Measurements from ENCODE around the gene TBATA.

Gene TBATA

DNA sequence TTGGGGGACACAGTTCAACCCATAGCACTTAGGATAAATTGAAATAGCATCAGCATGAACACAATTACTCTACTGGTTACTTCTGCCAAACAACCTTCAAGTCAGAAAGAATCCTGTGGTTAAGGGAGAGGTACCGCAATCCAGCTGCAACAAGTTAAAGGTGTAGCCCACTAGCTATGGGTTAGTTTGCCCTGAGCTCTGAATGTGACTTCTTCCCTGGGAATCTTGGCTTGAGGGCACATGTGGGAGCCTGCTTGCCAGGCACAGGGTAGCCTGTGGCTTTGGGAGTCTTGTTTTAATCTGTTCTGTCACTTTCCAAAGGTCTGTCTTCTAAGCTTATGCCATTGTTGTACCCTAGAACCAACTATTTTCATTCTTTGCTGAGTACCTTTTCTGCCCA lies 21.7 kb upstream of the TBATA start:
- Histone ChIP-seq H3K9me2 (ENCODE audit: low read depth, low read length) (no peaks in the 10 kb centered on the region), H3K4me1 (ENCODE audit: insufficient read depth, low read length, severe bottlenecking) (no peaks in the 10 kb centered on the region), H3K27ac (ENCODE audit: low read depth, low read length, poor library complexity, severe bottlenecking) (no peak overlapping the region), H3F3A (ENCODE audit: insufficient read depth, low read length) (no peaks in the 10 kb centered on the region), H3K36me3 (ENCODE audit: insufficient read depth, low read length) (no peaks in the 10 kb centered on the region), H3K4me3 (ENCODE audit: low read depth, low read length, poor library complexity, severe bottlenecking) (no peak overlapping the region), H3K9me3 (ENCODE audit: low read length) (no peaks in the 10 kb centered on the region), H3K9ac (ENCODE audit: low read length) (no peak overlapping the region), H4K20me1 (ENCODE audit: insufficient read depth, low read length) (no peaks in the 10 kb centered on the region), H2AFZ (ENCODE audit: low read length) (no peak overlapping the region), H3K27me3 (ENCODE audit: insufficient read depth, low read length) (no peaks in the 10 kb centered on the region; the same call in 1 of the 2 replicates), H3K79me2 (ENCODE audit: insufficient read depth, low read length) (no peaks in the 10 kb centered on the region), H3K4me2 (ENCODE audit: low read length) (no peak overlapping the region)
- TF ChIP-seq EZH2 (IDR thresholded peaks at IDR 0.05; ENCODE audit: borderline replicate concordance, low read length) = no peak
- TF ChIP-seq, protein P1, sequence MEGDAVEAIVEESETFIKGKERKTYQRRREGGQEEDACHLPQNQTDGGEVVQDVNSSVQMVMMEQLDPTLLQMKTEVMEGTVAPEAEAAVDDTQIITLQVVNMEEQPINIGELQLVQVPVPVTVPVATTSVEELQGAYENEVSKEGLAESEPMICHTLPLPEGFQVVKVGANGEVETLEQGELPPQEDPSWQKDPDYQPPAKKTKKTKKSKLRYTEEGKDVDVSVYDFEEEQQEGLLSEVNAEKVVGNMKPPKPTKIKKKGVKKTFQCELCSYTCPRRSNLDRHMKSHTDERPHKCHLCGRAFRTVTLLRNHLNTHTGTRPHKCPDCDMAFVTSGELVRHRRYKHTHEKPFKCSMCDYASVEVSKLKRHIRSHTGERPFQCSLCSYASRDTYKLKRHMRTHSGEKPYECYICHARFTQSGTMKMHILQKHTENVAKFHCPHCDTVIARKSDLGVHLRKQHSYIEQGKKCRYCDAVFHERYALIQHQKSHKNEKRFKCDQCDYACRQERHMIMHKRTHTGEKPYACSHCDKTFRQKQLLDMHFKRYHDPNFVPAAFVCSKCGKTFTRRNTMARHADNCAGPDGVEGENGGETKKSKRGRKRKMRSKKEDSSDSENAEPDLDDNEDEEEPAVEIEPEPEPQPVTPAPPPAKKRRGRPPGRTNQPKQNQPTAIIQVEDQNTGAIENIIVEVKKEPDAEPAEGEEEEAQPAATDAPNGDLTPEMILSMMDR (IDR thresholded peaks at IDR 0.05; ENCODE audit: low read length) = no peak

DNA sequence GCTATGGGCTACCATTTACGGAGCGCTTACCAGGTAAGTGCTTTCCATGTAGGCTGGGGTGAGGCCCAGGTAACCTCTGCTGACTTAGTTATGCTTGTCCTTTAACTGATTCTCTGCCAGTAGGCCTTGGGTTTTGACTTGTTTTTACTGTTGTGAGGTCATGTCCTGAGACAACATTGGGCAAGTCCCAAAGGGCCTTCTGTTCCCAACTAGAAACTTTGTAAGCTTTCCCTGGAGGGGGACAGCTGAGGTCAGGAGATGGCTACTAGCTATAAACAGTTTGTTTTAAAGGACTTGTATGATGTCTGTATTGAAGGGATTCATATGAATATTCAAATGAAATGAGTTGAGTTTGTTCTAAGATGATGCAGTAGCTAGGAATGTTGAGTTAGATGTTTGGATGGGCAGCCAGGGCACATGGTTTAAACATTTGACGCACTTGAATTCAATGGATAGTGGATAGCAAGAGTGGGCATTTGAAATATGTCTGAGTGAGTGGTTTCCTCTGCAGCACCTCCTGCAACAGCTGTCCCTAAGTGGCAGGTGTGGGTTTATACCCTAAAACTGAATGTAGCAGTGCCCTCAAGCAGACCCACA lies 20.5 kb upstream of the TBATA start:
- no peaks in the 10 kb centered on the region for H3K79me2 ChIP-seq (ENCODE audit: insufficient read depth, low read length)
- H3F3A ChIP-seq (ENCODE audit: insufficient read depth, low read length) = no peaks in the 10 kb centered on the region
- no peaks in the 10 kb centered on the region for H3K9me2 ChIP-seq (ENCODE audit: low read depth, low read length)
- no peaks in the 10 kb centered on the region; the same call in 1 of the 2 replicates for H3K27me3 ChIP-seq (ENCODE audit: insufficient read depth, low read length)
- H3K27ac ChIP-seq (ENCODE audit: low read depth, low read length, poor library complexity, severe bottlenecking) = no peak overlapping the region
- no peaks in the 10 kb centered on the region for H4K20me1 ChIP-seq (ENCODE audit: insufficient read depth, low read length)
- no peak overlapping the region for H3K9ac ChIP-seq (ENCODE audit: low read length)
- no peaks in the 10 kb centered on the region for H3K36me3 ChIP-seq (ENCODE audit: insufficient read depth, low read length)
- H3K9me3 ChIP-seq (ENCODE audit: low read length) = no peaks in the 10 kb centered on the region
- no peak overlapping the region for H2AFZ ChIP-seq (ENCODE audit: low read length)
- no peaks in the 10 kb centered on the region for H3K4me1 ChIP-seq (ENCODE audit: insufficient read depth, low read length, severe bottlenecking)
- no peak overlapping the region for H3K4me2 ChIP-seq (ENCODE audit: low read length)
- no peak overlapping the region for H3K4me3 ChIP-seq (ENCODE audit: low read depth, low read length, poor library complexity, severe bottlenecking)
- TF ChIP-seq EZH2 (IDR thresholded peaks at IDR 0.05; ENCODE audit: borderline replicate concordance, low read length) = no peak
- TF ChIP-seq, protein P1 (IDR thresholded peaks at IDR 0.05; ENCODE audit: low read length) = no peak

DNA sequence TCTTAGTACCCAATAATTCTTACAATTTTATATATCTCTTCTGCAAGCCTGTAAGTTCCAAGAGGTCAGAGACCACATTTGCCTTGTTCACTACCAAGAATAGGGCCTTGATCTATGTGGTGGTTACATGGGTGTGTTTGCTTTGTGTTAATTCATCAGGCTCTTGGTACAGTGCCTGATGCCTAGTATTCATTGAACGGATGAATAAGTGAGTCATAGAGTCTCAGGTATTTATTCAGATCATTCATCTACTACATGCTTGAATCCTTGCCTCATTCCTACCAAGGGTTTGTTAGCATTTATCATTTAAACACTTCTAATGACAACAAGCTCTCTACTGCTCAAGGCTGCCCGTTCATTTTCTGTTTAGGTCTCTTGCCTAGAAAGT lies 19.2 kb upstream of the TBATA start:
- Histone ChIP-seq H3K9ac (ENCODE audit: low read length) (no peak overlapping the region), H4K20me1 (ENCODE audit: insufficient read depth, low read length) (no peaks in the 10 kb centered on the region), H3K27ac (ENCODE audit: low read depth, low read length, poor library complexity, severe bottlenecking) (no peak overlapping the region), H3F3A (ENCODE audit: insufficient read depth, low read length) (no peaks in the 10 kb centered on the region), H3K27me3 (ENCODE audit: insufficient read depth, low read length) (no peaks in the 10 kb centered on the region; the same call in 1 of the 2 replicates), H3K4me2 (ENCODE audit: low read length) (no peak overlapping the region), H3K4me1 (ENCODE audit: insufficient read depth, low read length, severe bottlenecking) (no peaks in the 10 kb centered on the region), H3K36me3 (ENCODE audit: insufficient read depth, low read length) (no peaks in the 10 kb centered on the region), H3K9me3 (ENCODE audit: low read length) (no peaks in the 10 kb centered on the region), H3K9me2 (ENCODE audit: low read depth, low read length) (no peaks in the 10 kb centered on the region), H3K79me2 (ENCODE audit: insufficient read depth, low read length) (no peaks in the 10 kb centered on the region), H3K4me3 (ENCODE audit: low read depth, low read length, poor library complexity, severe bottlenecking) (no peak overlapping the region), H2AFZ (ENCODE audit: low read length) (no peak overlapping the region)
- TF ChIP-seq, protein P1 (IDR thresholded peaks at IDR 0.05; ENCODE audit: low read length) = no peak
- TF ChIP-seq EZH2 (IDR thresholded peaks at IDR 0.05; ENCODE audit: borderline replicate concordance, low read length) = no peak

Measured in OCI-LY1 (cell line).